AG04449 (cell line): ENCODE measurements around the gene TP53.
"Not testable (repeated sequence)": the region's sequence is repeated elsewhere in the genome, so short reads cannot be mapped to it uniquely, and the experiment has no call there.

Experiments
- CTCF ChIA-PET: fragments of 350-600 bp; formaldehyde crosslinking; extraction: SDS; loops from one replicate; lab custom pipeline; 2021; ENCODE audit warnings: antibody characterized with exemption; lab: Yijun Ruan, JAX
- POLR2A ChIA-PET: fragments of 400-600, 350-600 bp; formaldehyde crosslinking; extraction: SDS; loops from one replicate; lab custom pipeline; 2020; ENCODE audit warnings: antibody characterized with exemption, inconsistent platforms; lab: Yijun Ruan, JAX
- DNase-seq: peaks from one replicate; pipeline ENCODE4 v3.0.0-alpha.2; 2010; ENCODE audit warnings: low read depth, low spot score
- H3K4me3 ChIP-seq: 2 replicates; pipeline ENCODE4 v1.5.1; 2011; ENCODE audit warnings: low read depth, mild to moderate bottlenecking, control low read depth, low read length
- CTCF ChIP-seq: IDR thresholded peaks from one replicate; pipeline ENCODE4 v1.5.1; 2011; ENCODE audit warnings: mild to moderate bottlenecking, moderate library complexity, low read length, control low read depth, inconsistent platforms; ENCODE audit not compliant: insufficient read depth; ENCODE audit errors: missing control alignments

Gene TP53

GRCh38 chr17:7631398-7632380 is 55.6 kb downstream of the TP53 start:
- no peak for DNase-seq
- ChIA-PET CTCF (interaction anchor here (0.7 to 11.1 kb wide), 23 partner anchors 10 to 426 kb away, joined by 3 to 201 read pairs (median 7); partner anchors contain the start of genes ATP1B2, FXR2, TP53 and WRAP53), POLR2A (interaction anchor here (1.1 kb wide), 1 partner anchor 55 kb away, joined by 5 read pairs; the partner anchor contains the start of gene TP53)
- no peak for TF ChIP-seq CTCF
- H3K4me3 ChIP-seq, result no peak overlapping the region

GRCh38 chr17:7629939-7630571 is 57.2 kb downstream of the TP53 start, which contains the start of gene SHBG:
TSS of gene SHBG (plus strand) at chr17:7630135. CDS start at chr17:7630173, 38 bp downstream.
- DNase-seq, result no peak
- ChIA-PET CTCF (interaction anchor here (0.7 to 11.1 kb wide), 10 partner anchors 9 to 56 kb away, joined by 3 to 201 read pairs (median 6); partner anchors contain the start of genes ATP1B2, FXR2, TP53 and WRAP53), POLR2A (no interaction called here)
- no peak for TF ChIP-seq CTCF
- no peak within 1 kb of the TSS for H3K4me3 ChIP-seq

GRCh38 chr17:7627250-7628121 is 59.8 kb downstream of the TP53 start, which contains the start of gene SAT2:
TSS of gene SAT2 (minus strand) at chr17:7627821. CDS start at chr17:7627635, 186 bp downstream.
- peak within 1 kb of the TSS; percentile 65 for H3K4me3 ChIP-seq
- ChIA-PET POLR2A (interaction anchor here (0.5 to 2.2 kb wide), 6 partner anchors 13 to 67 kb away, joined by 3 to 15 read pairs (median 4); partner anchors contain the start of genes FXR2 and TP53), CTCF (interaction anchor here (0.6 to 11.1 kb wide), 7 partner anchors 9 to 116 kb away, joined by 3 to 201 read pairs (median 4); partner anchors contain the start of genes FXR2, TP53 and WRAP53)
- no peak for TF ChIP-seq CTCF
- DNase-seq, result peak; percentile 52

GRCh38 chr17:7626956-7627249 is 60.4 kb downstream of the TP53 start:
- ChIA-PET POLR2A (interaction anchor here (2.0 to 2.2 kb wide), 2 partner anchors 12 to 60 kb away, joined by 14 to 15 read pairs; partner anchors contain the start of genes FXR2 and TP53), CTCF (interaction anchor here (0.6 to 11.1 kb wide), 5 partner anchors 11 to 117 kb away, joined by 3 to 201 read pairs (median 4); partner anchors contain the start of genes FXR2, TP53 and WRAP53)
- TF ChIP-seq CTCF, result no peak
- peak overlapping the region; percentile 65 for H3K4me3 ChIP-seq
- no peak for DNase-seq

- TF ChIP-seq CTCF, result no peak
- H3K4me3 ChIP-seq, result peak overlapping the region; percentile 65
- no peak for DNase-seq
- POLR2A ChIA-PET, result interaction anchor here (2.0 to 2.2 kb wide), 2 partner anchors 12 to 60 kb away, joined by 14 to 15 read pairs; partner anchors contain the start of genes FXR2 and TP53
- CTCF ChIA-PET, result interaction anchor here (9.7 to 11.1 kb wide), 2 partner anchors 10 to 60 kb away, joined by 67 to 201 read pairs; partner anchors contain the start of genes FXR2, TP53 and WRAP53
These were observed 61.0 kb downstream of the TP53 start for GRCh38 chr17:7626307-7626706.

GRCh38 chr17:7625749-7626148 is 61.5 kb downstream of the TP53 start:
- DNase-seq, H3K4me3 ChIP-seq, POLR2A ChIA-PET: not testable (repeated sequence)
- CTCF ChIA-PET, result interaction anchor here (9.7 kb wide), 1 partner anchor 10 kb away, joined by 67 read pairs; the partner anchor contains the start of gene FXR2
